Large intestine (tissue), 3 donors: Measurements from ENCODE around the gene SMIM12. TPM values are rescaled to one million over a fixed set of nuclear protein-coding genes. Genes with fewer than 3 reads are reported as not detected.

ENCODE experiments used
- DNase-seq, 2 donors: peaks; one replicate each; pipeline versions ENCODE4 v3.0.0 to v3.0.0-alpha.2; 2013
- H3K27ac ChIP-seq: one replicate; pipeline ENCODE4 v1.5.1; 2013; ENCODE audit warnings: low read length
- H3K27me3 ChIP-seq: 2 replicates; pipeline ENCODE4 v1.6.1; 2013; ENCODE audit warnings: low read length; ENCODE audit not compliant: control insufficient read depth, insufficient read depth
- H3K36me3 ChIP-seq: 2 replicates; pipeline ENCODE4 v1.6.1; 2013; ENCODE audit warnings: low read length; ENCODE audit not compliant: control insufficient read depth, insufficient read depth
- H3K4me1 ChIP-seq: one replicate; pipeline ENCODE4 v1.6.1; 2013; ENCODE audit warnings: low read length; ENCODE audit not compliant: control insufficient read depth, insufficient read depth
- H3K4me3 ChIP-seq: one replicate; pipeline ENCODE4 v1.5.1; 2013; ENCODE audit warnings: low read length
- H3K9me3 ChIP-seq: one replicate; pipeline ENCODE4 v1.6.1; 2013; ENCODE audit warnings: mild to moderate bottlenecking, low read depth, low read length, moderate library complexity; ENCODE audit not compliant: control insufficient read depth
- WGBS: methylation state at CpG from one replicate; pipeline ENCODE4 v1.1.5; 2013; ENCODE audit warnings: low lambda C conversion rate; ENCODE audit not compliant: insufficient coverage; 5-methylcytosine and 5-hydroxymethylcytosine counted together
- polyA plus RNA-seq: library from polyadenylated mRNA; unstranded; fragments of 120-200 nt; gene quantifications from one replicate; pipeline ENCODE4 v1.2.1, GENCODE V29; 2013

Gene SMIM12
- polyA plus RNA-seq, 1 donor, result 31.3 TPM

DNA sequence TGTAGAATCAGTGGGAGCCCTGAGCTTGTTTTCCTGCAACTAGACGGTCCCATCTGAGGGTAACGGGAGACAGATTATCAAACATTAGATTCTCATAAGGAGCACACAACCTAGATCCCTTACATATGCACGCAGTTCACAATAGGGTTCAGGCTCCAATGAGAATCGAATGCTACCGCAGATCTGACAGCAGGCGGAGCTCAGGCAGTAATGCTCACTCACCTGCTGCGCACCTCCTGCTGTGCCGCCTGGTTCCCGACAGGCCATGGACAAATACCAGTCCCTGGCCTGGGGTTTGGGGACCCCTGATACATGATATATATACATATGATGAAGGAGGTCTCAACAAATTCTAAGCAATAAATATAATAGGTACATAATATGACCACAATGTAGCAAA is 19.7 kb upstream of the SMIM12 start:
- DNase-seq, result no peak
- Histone ChIP-seq H3K9me3 (no peaks in the 10 kb centered on the region), H3K27me3 (peaks cover 50% of the 10 kb centered on the region), H3K4me3 (no peak overlapping the region), H3K4me1 (no peaks in the 10 kb centered on the region), H3K36me3 (no peaks in the 10 kb centered on the region), H3K27ac (no peak overlapping the region)
- WGBS, result no CpG with 5 or more reads among the region's 9 CpGs

DNA sequence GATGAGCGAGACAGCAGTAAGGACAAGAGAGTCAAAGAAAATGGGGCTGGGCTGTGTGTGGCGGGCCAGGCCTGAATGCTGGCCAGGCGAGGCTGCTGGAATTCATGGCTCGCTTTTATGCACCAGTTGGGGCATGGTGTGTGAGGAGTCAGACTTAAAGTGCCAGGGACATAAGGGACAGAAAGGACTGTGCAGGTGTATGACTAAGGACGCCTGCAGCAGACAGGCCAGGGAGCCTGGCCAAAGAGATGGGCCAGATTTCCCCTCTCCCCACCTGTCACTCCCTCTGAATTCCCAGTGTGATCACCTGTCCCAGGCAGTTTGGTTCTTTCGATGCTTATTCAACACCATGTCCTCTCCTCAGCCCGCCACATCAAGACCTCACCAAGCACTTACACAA is 16.9 kb upstream of the SMIM12 start:
- no peaks in the 10 kb centered on the region for H3K36me3 ChIP-seq
- no peaks in the 10 kb centered on the region for H3K9me3 ChIP-seq
- DNase-seq, result no peak
- no peak overlapping the region for H3K27ac ChIP-seq
- H3K4me3 ChIP-seq, result no peak overlapping the region
- H3K4me1 ChIP-seq, result no peaks in the 10 kb centered on the region
- WGBS, result 86% methylated on average over 1 of the region's 7 CpGs
- H3K27me3 ChIP-seq, result peaks cover 54% of the 10 kb centered on the region

DNA sequence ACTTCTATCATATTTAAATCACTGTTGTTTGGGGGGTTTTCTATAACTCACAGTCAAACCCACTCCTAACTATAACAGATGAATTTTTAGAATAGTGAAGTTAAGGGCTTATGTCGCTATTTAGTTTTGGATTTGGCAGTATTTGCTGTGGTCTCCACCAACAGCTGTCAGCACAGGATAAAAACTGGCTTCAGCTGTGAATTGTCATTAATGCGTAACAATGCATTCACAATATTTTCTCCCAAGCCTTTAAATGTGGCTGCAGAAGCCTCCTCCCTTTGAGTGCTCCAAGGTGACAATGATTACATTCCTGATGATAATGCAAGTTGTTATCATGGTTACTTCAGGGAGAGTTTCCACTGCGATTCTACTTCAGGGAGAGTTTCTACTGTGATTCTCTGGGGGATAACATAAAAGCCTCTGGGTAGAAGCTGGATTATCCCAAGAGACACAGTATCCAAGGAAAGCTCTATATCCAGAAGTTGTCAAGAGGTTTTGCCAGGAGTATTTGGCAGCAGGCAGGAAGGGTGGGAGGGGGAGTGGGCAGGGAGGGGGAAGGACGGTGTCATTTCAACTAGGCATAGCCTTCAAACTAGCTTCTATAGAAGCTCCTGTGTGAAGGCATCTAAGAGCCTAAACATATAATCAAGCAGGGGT is 14.9 kb upstream of the SMIM12 start:
- Histone ChIP-seq H3K4me3 (no peak overlapping the region), H3K4me1 (no peaks in the 10 kb centered on the region), H3K27ac (no peak overlapping the region), H3K27me3 (peaks cover 50% of the 10 kb centered on the region), H3K36me3 (no peaks in the 10 kb centered on the region), H3K9me3 (no peaks in the 10 kb centered on the region)
- no CpG with 5 or more reads among the region's 4 CpGs for WGBS
- no peak for DNase-seq

DNA sequence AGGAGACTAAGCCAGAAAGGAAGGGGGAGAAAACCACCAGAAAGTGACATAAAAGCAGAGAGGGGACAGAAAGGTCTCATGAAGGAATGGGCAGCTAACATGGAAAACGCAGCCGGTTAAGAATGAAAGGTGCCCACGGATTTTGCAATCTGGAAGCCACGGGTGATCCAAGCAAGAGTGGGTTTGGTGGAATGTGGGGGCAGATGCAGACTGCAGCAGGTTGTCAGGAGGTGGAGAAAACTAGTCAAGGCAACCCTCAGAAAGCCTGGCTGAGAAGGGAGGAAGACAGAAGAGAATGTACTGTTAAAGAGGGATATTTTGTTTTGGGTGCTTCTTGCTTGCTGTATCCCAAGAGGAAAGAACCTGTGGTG is 12.6 kb upstream of the SMIM12 start:
- Histone ChIP-seq H3K9me3 (no peaks in the 10 kb centered on the region), H3K36me3 (no peaks in the 10 kb centered on the region), H3K27me3 (peaks cover 47% of the 10 kb centered on the region), H3K27ac (no peak overlapping the region), H3K4me1 (no peaks in the 10 kb centered on the region), H3K4me3 (no peak overlapping the region)
- DNase-seq, result no peak
- no CpG with 5 or more reads among the region's 4 CpGs for WGBS

DNA sequence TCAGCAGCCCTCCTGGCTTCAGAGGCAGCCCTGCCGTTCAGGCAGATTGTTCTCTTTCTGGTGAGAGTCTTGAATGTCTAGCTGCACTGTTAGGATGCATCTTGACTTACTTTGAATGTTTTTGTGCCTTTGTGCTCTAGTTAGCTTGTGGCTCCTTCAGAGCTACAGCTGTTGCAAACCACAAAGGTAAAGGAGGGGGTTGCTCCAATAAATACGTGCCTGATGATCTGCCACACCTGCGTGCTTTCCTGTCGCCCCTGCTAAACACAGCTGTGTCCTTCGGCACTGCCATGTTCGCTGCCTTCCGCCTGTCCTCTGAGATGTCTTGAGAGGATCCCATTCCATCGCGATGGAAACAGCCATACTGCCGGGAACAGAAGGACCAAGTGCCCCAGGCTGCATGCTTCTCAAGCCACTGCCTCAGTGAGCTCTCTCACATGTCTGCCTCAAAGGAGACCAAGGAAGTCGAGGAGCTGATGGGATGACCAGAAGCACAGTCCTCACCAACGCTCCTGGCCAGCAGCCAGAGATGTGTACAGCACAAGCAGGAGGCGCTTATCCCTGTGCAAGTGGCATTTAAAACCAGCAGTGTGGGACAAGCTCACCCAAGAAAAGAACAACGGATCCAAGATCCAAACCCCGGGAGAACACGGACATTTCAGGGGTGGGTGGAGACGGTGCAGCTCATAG is 12.0 kb upstream of the SMIM12 start:
- H3K4me1 ChIP-seq, result no peaks in the 10 kb centered on the region
- peaks cover 48% of the 10 kb centered on the region for H3K27me3 ChIP-seq
- H3K27ac ChIP-seq, result no peak overlapping the region
- no peaks in the 10 kb centered on the region for H3K9me3 ChIP-seq
- no peaks in the 10 kb centered on the region for H3K36me3 ChIP-seq
- DNase-seq, result no peak
- WGBS, result 100% methylated on average over 3 of the region's 17 CpGs
- H3K4me3 ChIP-seq, result no peak overlapping the region

DNA sequence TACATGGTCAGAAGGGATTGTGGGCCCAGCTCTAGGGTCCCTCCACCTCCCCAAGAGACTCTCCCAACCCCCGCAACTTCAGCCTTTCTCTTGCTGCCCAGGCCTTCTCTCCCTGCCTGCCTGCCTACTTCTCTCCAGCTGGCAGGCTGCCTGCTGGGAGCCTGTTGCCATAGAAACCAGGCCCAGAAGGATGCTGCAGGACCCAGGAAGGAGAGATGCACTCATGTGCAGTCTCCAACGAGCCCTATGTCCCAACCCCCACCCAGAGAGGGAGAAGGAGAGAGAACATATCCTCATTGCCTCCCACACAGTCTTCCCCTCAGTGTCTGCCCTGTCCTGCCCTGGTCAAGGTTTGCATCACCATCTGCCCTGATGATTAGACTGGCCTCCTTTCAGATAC is 10.8 kb upstream of the SMIM12 start:
- H3K27me3 ChIP-seq, result peaks cover 37% of the 10 kb centered on the region
- H3K36me3 ChIP-seq, result no peaks in the 10 kb centered on the region
- H3K4me1 ChIP-seq, result peaks cover 5% of the 10 kb centered on the region
- no peak overlapping the region for H3K27ac ChIP-seq
- no peak for DNase-seq
- WGBS, result no CpG with 5 or more reads among the region's 2 CpGs
- no peak overlapping the region for H3K4me3 ChIP-seq
- no peaks in the 10 kb centered on the region for H3K9me3 ChIP-seq

DNA sequence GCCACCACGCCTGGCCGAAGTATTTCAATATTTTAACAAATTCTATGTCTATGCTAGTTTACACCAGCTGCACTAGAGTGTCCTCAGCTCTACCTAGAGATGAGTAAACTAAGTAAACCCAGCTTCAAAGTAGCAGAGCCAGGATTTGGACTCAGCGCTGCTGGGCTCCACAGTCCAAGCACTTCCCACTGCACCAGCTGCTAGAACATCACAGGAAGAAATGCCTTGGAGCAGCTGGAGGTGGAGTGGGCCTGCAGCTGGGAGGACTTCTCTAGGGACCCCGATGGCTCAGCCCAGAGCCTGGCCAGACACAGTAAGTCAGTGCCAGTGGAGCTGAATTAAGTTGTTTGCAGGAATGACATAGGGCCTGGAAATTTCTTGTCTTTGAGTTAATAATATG is 10.2 kb upstream of the SMIM12 start:
- WGBS, result no CpG with 5 or more reads among the region's 4 CpGs
- no peak overlapping the region for H3K4me3 ChIP-seq
- H3K36me3 ChIP-seq, result no peaks in the 10 kb centered on the region
- H3K27me3 ChIP-seq, result peaks cover 33% of the 10 kb centered on the region
- DNase-seq, result no peak
- no peaks in the 10 kb centered on the region for H3K9me3 ChIP-seq
- H3K27ac ChIP-seq, result no peak overlapping the region
- H3K4me1 ChIP-seq, result peaks cover 8% of the 10 kb centered on the region

DNA sequence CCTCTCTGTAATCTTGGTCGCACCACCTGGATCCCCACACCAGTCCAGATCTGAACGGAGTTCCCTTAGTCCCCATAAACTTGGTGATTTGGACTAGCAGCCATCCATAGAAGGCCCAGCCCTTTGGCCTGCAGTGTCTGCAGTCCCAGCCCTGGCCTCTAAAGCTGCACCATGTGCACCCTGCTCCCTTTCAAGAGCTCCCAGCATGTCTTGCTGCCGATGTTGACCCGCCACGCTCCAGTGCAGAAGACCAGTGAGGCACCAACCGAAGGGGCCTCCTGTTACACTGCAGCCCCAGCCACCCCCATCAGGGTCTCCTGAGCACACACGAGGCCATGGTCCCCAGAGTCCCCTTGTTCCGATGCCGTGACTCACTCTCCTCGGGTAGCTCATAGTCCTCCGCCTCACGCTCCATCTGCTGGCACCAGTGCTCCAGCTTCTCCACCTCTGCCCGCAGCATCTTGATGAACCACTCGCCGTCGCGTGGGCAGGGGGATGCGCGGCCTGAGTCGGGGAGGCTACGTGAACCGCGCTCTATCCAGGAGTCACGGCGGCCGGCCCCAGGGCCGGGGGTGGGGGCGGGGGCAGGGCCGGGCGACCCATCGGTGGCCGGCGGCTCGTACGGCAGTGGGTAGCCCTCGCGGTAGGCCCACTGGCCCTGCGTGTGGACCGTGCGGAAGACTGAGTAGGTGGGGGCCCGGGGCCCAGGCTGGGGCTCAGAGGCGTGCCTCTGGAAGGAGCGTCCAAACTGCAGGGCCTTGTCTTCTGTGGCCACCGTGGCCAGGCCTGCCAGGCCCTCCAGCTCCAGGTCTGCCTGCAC is 8.9 kb upstream of the SMIM12 start:
- H3K27me3 ChIP-seq, result peaks cover 23% of the 10 kb centered on the region
- no peak overlapping the region for H3K27ac ChIP-seq
- H3K9me3 ChIP-seq, result no peaks in the 10 kb centered on the region
- peaks cover 8% of the 10 kb centered on the region for H3K4me1 ChIP-seq
- H3K36me3 ChIP-seq, result no peaks in the 10 kb centered on the region
- H3K4me3 ChIP-seq, result no peak overlapping the region
- no CpG with 5 or more reads among the region's 44 CpGs for WGBS
- no peak for DNase-seq

DNA sequence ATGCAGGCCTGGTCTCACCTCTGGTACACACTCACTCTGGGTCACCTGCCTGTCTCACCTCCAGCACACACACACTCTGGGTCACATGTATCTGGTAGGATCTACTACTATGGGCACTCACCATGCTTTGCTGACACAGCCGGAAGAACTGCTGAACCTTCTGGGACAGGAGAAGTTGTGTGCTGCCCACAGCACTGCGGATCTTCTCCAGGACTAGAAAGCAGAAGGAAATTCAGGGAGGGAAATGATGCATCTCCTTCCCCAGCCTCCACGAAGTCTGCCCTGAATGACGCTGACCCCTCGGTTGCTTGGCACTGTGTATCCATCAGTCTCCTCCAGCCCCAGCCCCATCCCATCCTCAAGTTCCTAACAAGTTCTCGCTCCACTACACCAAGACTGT is 7.9 kb upstream of the SMIM12 start:
- 80% methylated on average over 1 of the region's 6 CpGs for WGBS
- Histone ChIP-seq H3K36me3 (no peaks in the 10 kb centered on the region), H3K4me3 (no peak overlapping the region), H3K9me3 (no peaks in the 10 kb centered on the region), H3K27me3 (peaks cover 18% of the 10 kb centered on the region), H3K27ac (no peak overlapping the region), H3K4me1 (peaks cover 8% of the 10 kb centered on the region)
- no peak for DNase-seq

DNA sequence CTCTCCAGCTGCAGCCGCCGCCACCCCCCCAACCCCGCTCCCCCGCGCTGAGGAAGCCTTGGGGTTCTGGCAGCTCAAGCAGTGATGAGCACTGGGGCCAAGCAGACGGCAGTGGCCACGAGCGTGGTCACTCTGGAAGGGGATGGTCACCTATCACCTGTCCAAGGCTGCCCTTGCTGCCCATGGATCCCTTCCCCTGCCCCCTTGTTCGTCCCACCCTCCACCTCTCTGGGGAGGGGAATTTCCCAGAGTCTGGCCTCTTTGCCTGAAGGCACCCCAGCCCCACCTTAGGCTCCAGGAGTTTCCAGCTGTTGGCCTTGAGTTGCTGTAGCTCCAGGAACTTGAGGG is 7.2 kb upstream of the SMIM12 start:
- WGBS, result no CpG with 5 or more reads among the region's 9 CpGs

More for the DNA sequence above, 7.2 kb upstream of the SMIM12 start:
- peak overlapping the region; percentile 86 for H3K4me3 ChIP-seq
- H3K36me3 ChIP-seq, result no peaks in the 10 kb centered on the region
- no peaks in the 10 kb centered on the region for H3K9me3 ChIP-seq
- H3K27me3 ChIP-seq, result peaks cover 12% of the 10 kb centered on the region
- H3K27ac ChIP-seq, result no peak overlapping the region
- peaks cover 8% of the 10 kb centered on the region for H3K4me1 ChIP-seq
- no peak for DNase-seq
